Measurements from ENCODE around the gene FANCD2.

FANCD2 gene

GRCh38 chr3:9980251-9980650 is 46.0 kb upstream of the FANCD2 start:
- no peak overlapping the region for H3K27ac ChIP-seq (replicated peaks)
- TF ChIP-seq GABPA (IDR thresholded peaks at IDR 0.05; ENCODE audit: low read depth), result no peak
- TF ChIP-seq REST (IDR thresholded peaks at IDR 0.05; ENCODE audit: insufficient replicate concordance, low read depth), result no peak
- no peak for TF ChIP-seq POLR2AphosphoS5 (IDR thresholded peaks at IDR 0.05; ENCODE audit: low read depth)
- TF ChIP-seq CTCF (IDR thresholded peaks at IDR 0.05; ENCODE audit: insufficient read depth, low read length), result no peak
- TF ChIP-seq SPI1 (IDR thresholded peaks at IDR 0.05; ENCODE audit: borderline replicate concordance, low read depth), result no peak
- no peak for DNase-seq (ENCODE audit: low read depth in 1 of 2, low spot score in 1 of 2)
- H3K4me3 ChIP-seq (replicated peaks; ENCODE audit: insufficient read depth, low read length), result no peak overlapping the region
- H3K27me3 ChIP-seq (ENCODE audit: insufficient read depth, poor library complexity, severe bottlenecking), result no peaks in the 10 kb centered on the region

GRCh38 chr3:9986230-9986725 is 40.0 kb upstream of the FANCD2 start:
- TF ChIP-seq POLR2AphosphoS5 (IDR thresholded peaks at IDR 0.05; ENCODE audit: low read depth) (no peak), SPI1 (IDR thresholded peaks at IDR 0.05; ENCODE audit: borderline replicate concordance, low read depth) (no peak), CTCF (IDR thresholded peaks at IDR 0.05; ENCODE audit: insufficient read depth, low read length) (no peak), GABPA (IDR thresholded peaks at IDR 0.05; ENCODE audit: low read depth) (no peak), REST (IDR thresholded peaks at IDR 0.05; ENCODE audit: insufficient replicate concordance, low read depth) (no peak)
- Histone ChIP-seq H3K27ac (replicated peaks) (peak overlapping the region; percentile 92), H3K4me3 (replicated peaks; ENCODE audit: insufficient read depth, low read length) (peak overlapping the region; percentile 100), H3K27me3 (ENCODE audit: insufficient read depth, poor library complexity, severe bottlenecking) (no peaks in the 10 kb centered on the region)
- no peak for DNase-seq (ENCODE audit: low read depth in 1 of 2, low spot score in 1 of 2)

GRCh38 chr3:9994086-9994844 is 32.0 kb upstream of the FANCD2 start:
- TF ChIP-seq REST (IDR thresholded peaks at IDR 0.05; ENCODE audit: insufficient replicate concordance, low read depth), result no peak
- TF ChIP-seq CTCF (IDR thresholded peaks at IDR 0.05; ENCODE audit: insufficient read depth, low read length), result no peak
- TF ChIP-seq GABPA (IDR thresholded peaks at IDR 0.05; ENCODE audit: low read depth), result no peak
- no peak for TF ChIP-seq SPI1 (IDR thresholded peaks at IDR 0.05; ENCODE audit: borderline replicate concordance, low read depth)
- TF ChIP-seq POLR2AphosphoS5 (IDR thresholded peaks at IDR 0.05; ENCODE audit: low read depth), result no peak
- DNase-seq (ENCODE audit: low read depth in 1 of 2, low spot score in 1 of 2), result no peak
- Histone ChIP-seq H3K27me3 (ENCODE audit: insufficient read depth, poor library complexity, severe bottlenecking) (no peaks in the 10 kb centered on the region), H3K27ac (replicated peaks) (no peak overlapping the region), H3K4me3 (replicated peaks; ENCODE audit: insufficient read depth, low read length) (no peak overlapping the region)
